GM21447 (cell line): ENCODE results near the gene KDM4B.
A peak's percentile ranks its signal among the peaks of the same experiment; 100 is the strongest.
"Not testable (repeated sequence)": the region's sequence is repeated elsewhere in the genome, so short reads cannot be mapped to it uniquely, and the experiment has no call there.

Experiments
- ATAC-seq: cut with Tn5 transposase; IDR thresholded peaks from one replicate; pipeline ENCODE4 v1.9.1; 2021; ENCODE audit not compliant: unreplicated experiment

The KDM4B gene

GRCh38 chr19:4968462-4969291, at the start of gene KDM4B:
KDM4B (plus strand) TSS chr19:4969113; CDS start chr19:5032891, 63,778 bp downstream.
- peak; percentile 90 for ATAC-seq

- ATAC-seq = no peak
Measured at GRCh38 chr19:4922530-4923275, 46.2 kb upstream of the KDM4B start.

GRCh38 chr19:4923276-4923747, 45.6 kb upstream of the KDM4B start:
- no peak for ATAC-seq

GRCh38 chr19:4929186-4929585, 39.7 kb upstream of the KDM4B start:
- no peak for ATAC-seq

GRCh38 chr19:4930664-4931063, 38.2 kb upstream of the KDM4B start:
- ATAC-seq = no peak

GRCh38 chr19:4932711-4933110, 36.2 kb upstream of the KDM4B start:
- ATAC-seq = no peak

GRCh38 chr19:4933528-4933927, 35.4 kb upstream of the KDM4B start:
- ATAC-seq = no peak

- ATAC-seq = no peak
Measured at GRCh38 chr19:4935444-4935843, 33.5 kb upstream of the KDM4B start.

- ATAC-seq = no peak
Measured at GRCh38 chr19:4937060-4937459, 31.9 kb upstream of the KDM4B start.

GRCh38 chr19:4938461-4938860, 30.5 kb upstream of the KDM4B start:
- ATAC-seq = not testable (repeated sequence)

GRCh38 chr19:4939466-4939865, 29.4 kb upstream of the KDM4B start:
- ATAC-seq = no peak

- not testable (repeated sequence) for ATAC-seq
Measured at GRCh38 chr19:4941638-4942169, 27.2 kb upstream of the KDM4B start.

GRCh38 chr19:4950650-4951049, 18.3 kb upstream of the KDM4B start:
- ATAC-seq = not testable (repeated sequence)

GRCh38 chr19:4951656-4952055, 17.3 kb upstream of the KDM4B start:
- ATAC-seq = no peak

GRCh38 chr19:4952945-4953344, 16.0 kb upstream of the KDM4B start:
- ATAC-seq = no peak

GRCh38 chr19:4954320-4955149, 14.4 kb upstream of the KDM4B start:
- ATAC-seq = not testable (repeated sequence)

GRCh38 chr19:4955274-4955673, 13.6 kb upstream of the KDM4B start:
- no peak for ATAC-seq

- no peak for ATAC-seq
Measured at GRCh38 chr19:4957981-4958380, 10.9 kb upstream of the KDM4B start.

- ATAC-seq = no peak
Measured at GRCh38 chr19:4962085-4962619, 6.8 kb upstream of the KDM4B start.

- no peak for ATAC-seq
Measured at GRCh38 chr19:4965061-4965460, 3.9 kb upstream of the KDM4B start.

- ATAC-seq = no peak
Measured at GRCh38 chr19:4966591-4966990, 2.3 kb upstream of the KDM4B start.
